Limb (tissue), 2 donors: Measurements from ENCODE around the gene KLC1.
"Not testable (repeated sequence)": the region's sequence is repeated elsewhere in the genome, so short reads cannot be mapped to it uniquely, and the experiment has no call there.

ENCODE experiments used
- DNase-seq, 2 donors: peaks; one replicate each; pipeline ENCODE4 v3.0.0-alpha.2; 2016; ENCODE audit errors: extremely low spot score in 2 of 2

Gene KLC1

GRCh38 chr14:103628684-103629502 lies at the start of gene KLC1:
Gene KLC1, plus strand, starts transcription at chr14:103629211. Its CDS starts 25,354 bp downstream, at chr14:103654565.
- peak; percentile 73 to 95 for DNase-seq

- DNase-seq = no peak
Observed at GRCh38 chr14:103581206-103581605, 47.8 kb upstream of the KLC1 start.

GRCh38 chr14:103581954-103582703 lies 46.9 kb upstream of the KLC1 start:
- no peak for DNase-seq

GRCh38 chr14:103584326-103584915 lies 44.6 kb upstream of the KLC1 start:
- no peak for DNase-seq

GRCh38 chr14:103593577-103593976 lies 35.4 kb upstream of the KLC1 start:
- no peak for DNase-seq

GRCh38 chr14:103594265-103594664 lies 34.7 kb upstream of the KLC1 start:
- peak in 1 of 2 donors; percentile 54 for DNase-seq

GRCh38 chr14:103597623-103598377 lies 31.2 kb upstream of the KLC1 start:
- DNase-seq = no peak

- no peak for DNase-seq
Observed at GRCh38 chr14:103600503-103600902, 28.5 kb upstream of the KLC1 start.

GRCh38 chr14:103604620-103605019 lies 24.4 kb upstream of the KLC1 start:
- no peak for DNase-seq

GRCh38 chr14:103606963-103607668 lies 21.9 kb upstream of the KLC1 start:
- peak; percentile 84 to 95 for DNase-seq

- no peak for DNase-seq
Observed at GRCh38 chr14:103607822-103608221, 21.2 kb upstream of the KLC1 start.

- DNase-seq = not testable (repeated sequence)
Observed at GRCh38 chr14:103609081-103609480, 19.9 kb upstream of the KLC1 start.

- no peak for DNase-seq
Observed at GRCh38 chr14:103611215-103611614, 17.8 kb upstream of the KLC1 start.

GRCh38 chr14:103613517-103613916 lies 15.5 kb upstream of the KLC1 start:
- no peak for DNase-seq

- DNase-seq = no peak
Observed at GRCh38 chr14:103616635-103617300, 12.2 kb upstream of the KLC1 start.

GRCh38 chr14:103619057-103619456 lies 10.0 kb upstream of the KLC1 start:
- DNase-seq = no peak

- no peak for DNase-seq
Observed at GRCh38 chr14:103621860-103622259, 7.2 kb upstream of the KLC1 start.

- DNase-seq = no peak
Observed at GRCh38 chr14:103623308-103623707, 5.7 kb upstream of the KLC1 start.

- peak in 1 of 2 donors; percentile 44 for DNase-seq
Observed at GRCh38 chr14:103623883-103624482, 5.0 kb upstream of the KLC1 start.

- no peak for DNase-seq
Observed at GRCh38 chr14:103624860-103625259, 4.2 kb upstream of the KLC1 start.
